Dermis lymphatic vessel endothelial cell (primary cell): Measurements from ENCODE around the gene RNF125. TPM values are rescaled to one million over a fixed set of nuclear protein-coding genes. Genes with fewer than 3 reads are reported as not detected.

ENCODE experiments used
- total RNA-seq: library from RNA; depleted of rRNA; stranded (reverse); fragments of >200 nt; gene quantifications from 2 replicates; pipeline ENCODE4 v1.2.1, GENCODE V29; 2014

The RNF125 gene
- total RNA-seq = 3.9 and 7.3 TPM in 2 replicates

GRCh38 chr18:32018331-32019250 lies at the start of gene RNF125:
RNF125 (plus strand) TSS chr18:32018825; CDS start chr18:32018864, 39 bp downstream.

DNA sequence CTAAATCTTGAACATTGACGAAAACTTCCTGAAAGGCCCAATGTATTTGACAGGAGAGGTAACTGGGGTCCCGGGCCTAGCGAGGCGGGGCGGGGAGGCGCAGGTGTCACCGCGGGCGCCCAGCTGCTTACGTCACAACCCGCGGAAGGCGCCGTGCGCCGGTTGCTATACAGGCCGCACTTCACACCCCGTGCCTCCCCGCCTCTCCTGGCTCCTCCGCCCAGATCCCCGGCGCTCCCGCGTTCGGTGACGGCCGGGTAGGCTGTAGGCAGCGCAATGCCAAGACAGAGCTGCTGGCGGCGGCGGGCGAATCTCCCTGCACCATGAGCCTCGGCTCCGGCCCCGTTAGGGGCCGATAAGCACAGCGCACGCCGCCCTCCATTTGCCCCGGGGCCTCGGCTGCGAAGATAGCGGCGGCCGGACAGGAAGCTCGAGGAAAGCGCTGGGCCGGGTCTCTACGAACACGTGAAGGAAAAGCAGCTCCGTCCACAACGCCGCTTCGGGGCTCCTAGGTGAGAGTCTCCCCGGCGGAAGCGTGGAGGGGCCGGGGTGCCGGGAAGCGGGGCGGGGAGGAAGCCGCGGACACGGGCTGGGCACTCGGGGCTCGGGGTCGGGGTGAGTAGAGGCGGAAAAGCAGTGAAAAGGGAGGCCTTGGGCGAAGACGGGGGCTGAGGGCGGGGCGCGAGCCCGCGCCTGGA lies 73.2 kb downstream of the RNF125 start, which contains the start of gene RNF138:
Gene RNF138, plus strand, starts transcription at position 151 of the 698 bp plus-strand sequence. CDS start 903 bp downstream, outside the sequence.

Other genes starting within 250 kb of the RNF125 start
- 61.8 and 68.2 TPM in 2 replicates for gene TRAPPC8, start 75.7 kb upstream of the RNF125 start, total RNA-seq
- 37.6 and 39.2 TPM in 2 replicates for gene RNF138, start 73.0 kb downstream of the RNF125 start, total RNA-seq
- 0.09 TPM in 1 of 2 replicates, not detected in the other for gene MEP1B, start 171.2 kb downstream of the RNF125 start, total RNA-seq